PC-9 (cell line): ENCODE measurements around the gene GABPB1.

ENCODE experiments used
- EZH2 ChIP-seq: fragments of 200-600 bp; sonication (generic); IDR thresholded peaks from 2 replicates; pipeline ENCODE4 v1.8.0; 2017; ENCODE audit warnings: antibody characterized with exemption, low read depth
- TF ChIP-seq, protein P1 (sequence below): fragments of 200-600 bp; sonication (generic); conservative IDR thresholded peaks from 2 replicates; pipeline ENCODE4 v1.6.1; 2017; ENCODE audit warnings: mixed run types, antibody characterized with exemption, mild to moderate bottlenecking, moderate library complexity

DNA sequence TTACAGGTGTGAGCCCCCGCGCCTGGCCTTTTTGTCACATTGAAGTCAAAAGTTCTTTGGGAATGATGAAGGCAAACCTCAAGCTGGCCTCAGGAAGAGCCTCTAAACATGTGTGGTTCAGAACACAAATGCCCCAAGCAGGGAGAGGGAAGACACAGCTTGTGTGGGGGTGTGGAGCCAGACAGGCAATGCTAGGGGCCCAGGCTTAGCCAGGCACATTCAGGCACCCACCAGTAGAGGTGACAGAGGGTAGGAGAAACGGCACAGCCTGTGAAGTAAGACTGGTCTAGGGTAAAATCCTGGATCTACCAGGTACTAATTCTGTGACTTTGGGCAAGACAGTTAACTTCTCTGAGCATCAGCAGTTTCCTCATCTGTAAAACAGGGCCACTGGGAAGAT, 93.0 kb downstream of the GABPB1 start:
- TF ChIP-seq, protein P1, sequence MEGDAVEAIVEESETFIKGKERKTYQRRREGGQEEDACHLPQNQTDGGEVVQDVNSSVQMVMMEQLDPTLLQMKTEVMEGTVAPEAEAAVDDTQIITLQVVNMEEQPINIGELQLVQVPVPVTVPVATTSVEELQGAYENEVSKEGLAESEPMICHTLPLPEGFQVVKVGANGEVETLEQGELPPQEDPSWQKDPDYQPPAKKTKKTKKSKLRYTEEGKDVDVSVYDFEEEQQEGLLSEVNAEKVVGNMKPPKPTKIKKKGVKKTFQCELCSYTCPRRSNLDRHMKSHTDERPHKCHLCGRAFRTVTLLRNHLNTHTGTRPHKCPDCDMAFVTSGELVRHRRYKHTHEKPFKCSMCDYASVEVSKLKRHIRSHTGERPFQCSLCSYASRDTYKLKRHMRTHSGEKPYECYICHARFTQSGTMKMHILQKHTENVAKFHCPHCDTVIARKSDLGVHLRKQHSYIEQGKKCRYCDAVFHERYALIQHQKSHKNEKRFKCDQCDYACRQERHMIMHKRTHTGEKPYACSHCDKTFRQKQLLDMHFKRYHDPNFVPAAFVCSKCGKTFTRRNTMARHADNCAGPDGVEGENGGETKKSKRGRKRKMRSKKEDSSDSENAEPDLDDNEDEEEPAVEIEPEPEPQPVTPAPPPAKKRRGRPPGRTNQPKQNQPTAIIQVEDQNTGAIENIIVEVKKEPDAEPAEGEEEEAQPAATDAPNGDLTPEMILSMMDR, result no peak
- no peak for TF ChIP-seq EZH2
